ENCODE measurements around the gene EXT2.

Gene EXT2

DNA sequence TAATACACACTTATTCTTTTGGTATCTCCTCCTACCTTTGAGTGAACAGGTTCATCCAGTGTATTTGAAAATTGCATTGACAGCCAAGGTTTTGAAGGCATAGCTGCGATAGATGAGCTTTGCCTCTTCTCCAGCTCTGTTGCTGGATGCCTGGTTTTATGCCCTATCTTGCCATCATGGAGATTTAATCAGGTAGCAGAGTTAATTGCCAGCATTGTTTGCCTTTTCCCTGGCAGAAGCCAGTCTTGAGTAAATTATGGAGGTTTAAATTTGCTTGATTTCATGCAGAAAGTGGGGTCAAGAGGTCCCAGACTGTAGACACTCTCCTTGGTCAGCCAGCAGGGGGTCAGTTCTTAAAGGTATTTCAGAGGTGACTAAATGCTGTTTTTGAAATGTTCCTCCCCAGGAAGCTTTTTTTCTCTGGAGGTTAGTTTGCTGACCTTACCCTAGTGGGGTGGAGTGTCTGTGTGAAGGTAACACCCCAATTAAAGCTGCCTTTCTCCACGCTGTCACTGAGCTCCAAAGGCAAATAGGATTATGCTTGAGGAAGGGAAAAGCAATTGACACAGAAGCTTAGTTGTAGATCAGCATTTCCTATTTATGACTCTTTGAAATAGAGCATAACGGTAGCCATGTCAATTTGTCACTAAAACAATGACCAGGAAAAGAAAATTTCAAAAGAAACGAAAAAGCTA is 96.0 kb downstream of the EXT2 start:
- TF ChIP-seq, protein P1, sequence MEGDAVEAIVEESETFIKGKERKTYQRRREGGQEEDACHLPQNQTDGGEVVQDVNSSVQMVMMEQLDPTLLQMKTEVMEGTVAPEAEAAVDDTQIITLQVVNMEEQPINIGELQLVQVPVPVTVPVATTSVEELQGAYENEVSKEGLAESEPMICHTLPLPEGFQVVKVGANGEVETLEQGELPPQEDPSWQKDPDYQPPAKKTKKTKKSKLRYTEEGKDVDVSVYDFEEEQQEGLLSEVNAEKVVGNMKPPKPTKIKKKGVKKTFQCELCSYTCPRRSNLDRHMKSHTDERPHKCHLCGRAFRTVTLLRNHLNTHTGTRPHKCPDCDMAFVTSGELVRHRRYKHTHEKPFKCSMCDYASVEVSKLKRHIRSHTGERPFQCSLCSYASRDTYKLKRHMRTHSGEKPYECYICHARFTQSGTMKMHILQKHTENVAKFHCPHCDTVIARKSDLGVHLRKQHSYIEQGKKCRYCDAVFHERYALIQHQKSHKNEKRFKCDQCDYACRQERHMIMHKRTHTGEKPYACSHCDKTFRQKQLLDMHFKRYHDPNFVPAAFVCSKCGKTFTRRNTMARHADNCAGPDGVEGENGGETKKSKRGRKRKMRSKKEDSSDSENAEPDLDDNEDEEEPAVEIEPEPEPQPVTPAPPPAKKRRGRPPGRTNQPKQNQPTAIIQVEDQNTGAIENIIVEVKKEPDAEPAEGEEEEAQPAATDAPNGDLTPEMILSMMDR (IDR thresholded peaks at IDR 0.05; ENCODE audit: borderline replicate concordance, control extremely low read depth, extremely low read depth, insufficient read depth, missing control alignments): no peak
- DNase-seq (ENCODE audit: low spot score): no peak
- in situ Hi-C loops (cut with MboI; ENCODE audit: low sequenced_read_pairs, unreplicated experiment): no loop called here

DNA sequence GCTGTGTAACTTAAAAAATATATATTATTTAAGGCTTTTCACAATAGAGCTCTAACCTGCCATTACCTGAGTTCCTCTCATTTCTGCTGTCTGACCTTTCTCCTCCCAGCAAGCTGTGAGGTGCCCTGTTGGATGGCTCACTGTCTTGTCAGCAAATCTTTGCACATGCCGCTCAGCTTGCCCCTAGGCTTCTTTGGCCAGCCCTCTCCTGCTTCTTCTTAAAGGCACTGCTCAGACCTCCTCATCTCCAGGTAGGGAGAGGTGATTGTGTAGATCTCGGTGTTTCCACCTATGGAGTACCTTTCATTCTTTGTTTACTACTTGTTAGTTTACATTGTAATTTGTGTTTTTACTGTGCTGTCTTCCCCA is 96.5 kb downstream of the EXT2 start:
- TF ChIP-seq, protein P1 (IDR thresholded peaks at IDR 0.05; ENCODE audit: borderline replicate concordance, control extremely low read depth, extremely low read depth, insufficient read depth, missing control alignments): no peak
- in situ Hi-C loops (cut with MboI; ENCODE audit: low sequenced_read_pairs, unreplicated experiment): no loop called here
- no peak for DNase-seq (ENCODE audit: low spot score)

DNA sequence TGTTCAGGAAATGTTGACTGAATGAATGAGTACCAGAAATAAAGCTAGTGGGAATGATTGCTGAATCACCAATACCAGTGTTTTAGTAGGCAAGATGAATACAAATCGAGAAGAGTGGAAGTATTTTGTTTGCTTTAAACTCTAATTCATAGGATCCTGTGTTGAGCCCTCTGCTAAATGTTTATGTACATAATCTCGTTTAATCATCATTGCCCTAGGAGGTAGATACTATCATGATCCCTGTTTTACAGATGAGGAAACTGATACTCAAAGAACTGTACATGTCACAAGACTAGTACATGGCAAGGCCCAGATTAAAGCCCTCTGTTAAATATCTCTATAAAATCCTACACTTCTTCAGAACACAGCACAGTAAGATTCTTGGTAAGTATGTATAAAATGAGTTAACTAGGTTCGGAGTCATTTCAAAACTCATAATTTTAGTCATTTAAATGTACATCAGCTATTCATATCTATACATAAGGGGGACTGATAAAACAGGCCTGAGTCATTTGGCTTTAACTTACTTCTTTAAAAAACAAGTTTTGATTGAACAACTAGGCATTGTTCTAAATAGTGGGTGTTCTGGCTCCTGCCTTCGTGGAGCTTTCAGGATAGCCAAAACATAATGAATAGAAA is 97.1 kb downstream of the EXT2 start:
- TF ChIP-seq, protein P1 (IDR thresholded peaks at IDR 0.05; ENCODE audit: borderline replicate concordance, control extremely low read depth, extremely low read depth, insufficient read depth, missing control alignments): no peak
- DNase-seq (ENCODE audit: low spot score): no peak
- in situ Hi-C loops (cut with MboI; ENCODE audit: low sequenced_read_pairs, unreplicated experiment): no loop called here

DNA sequence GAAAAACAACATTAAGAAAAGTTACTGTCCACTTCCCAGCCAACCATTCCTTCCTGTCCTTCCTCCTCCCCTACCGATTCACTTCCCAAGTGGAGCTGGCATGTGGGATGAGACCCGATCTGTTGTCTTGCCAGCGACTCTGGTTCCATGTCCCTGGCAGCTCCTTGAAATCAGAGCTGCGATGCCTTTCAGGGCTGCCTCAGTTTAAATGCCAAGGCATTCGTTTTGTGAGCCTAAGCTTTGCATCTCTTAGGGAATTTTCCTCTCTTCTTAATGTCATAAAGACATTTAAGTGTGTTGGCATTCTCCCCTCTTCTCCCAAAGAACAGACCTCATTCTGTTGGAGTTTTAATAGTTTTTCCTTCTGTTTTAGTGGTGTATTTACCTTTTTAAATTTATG is 98.4 kb downstream of the EXT2 start:
- DNase-seq (ENCODE audit: low spot score): no peak
- in situ Hi-C loops (cut with MboI; ENCODE audit: low sequenced_read_pairs, unreplicated experiment): no loop called here
- TF ChIP-seq, protein P1 (IDR thresholded peaks at IDR 0.05; ENCODE audit: borderline replicate concordance, control extremely low read depth, extremely low read depth, insufficient read depth, missing control alignments): no peak

DNA sequence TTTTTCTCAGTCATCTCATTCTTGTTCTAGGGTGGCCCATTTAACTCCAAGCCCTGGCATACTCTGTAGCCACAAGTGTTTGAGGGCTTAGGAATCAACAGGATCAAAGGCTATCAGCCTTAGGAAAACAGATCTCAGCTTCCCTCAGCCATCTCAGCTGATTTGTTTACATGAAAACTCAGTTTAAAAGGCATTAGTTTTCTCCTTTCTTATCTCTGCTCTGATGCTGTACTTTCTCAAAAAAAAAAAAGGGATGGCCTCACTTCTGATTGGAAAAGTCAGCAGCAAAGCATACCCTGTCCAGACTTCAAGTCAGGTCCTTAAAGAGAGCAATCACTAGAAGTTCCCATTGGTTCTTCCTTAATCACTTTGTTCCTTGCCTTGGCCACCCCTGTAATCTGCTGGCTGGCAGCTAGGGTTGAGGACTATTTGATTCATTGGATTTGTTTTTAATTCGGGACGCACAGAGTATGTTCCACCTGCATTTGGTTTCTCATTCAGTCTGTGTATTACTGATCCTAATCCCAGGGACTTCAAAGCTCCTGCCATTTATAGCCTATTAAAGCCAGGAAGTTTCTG is 102.8 kb downstream of the EXT2 start:
- TF ChIP-seq, protein P1 (IDR thresholded peaks at IDR 0.05; ENCODE audit: borderline replicate concordance, control extremely low read depth, extremely low read depth, insufficient read depth, missing control alignments): no peak
- in situ Hi-C loops (cut with MboI; ENCODE audit: low sequenced_read_pairs, unreplicated experiment): no loop called here
- DNase-seq (ENCODE audit: low spot score): no peak

DNA sequence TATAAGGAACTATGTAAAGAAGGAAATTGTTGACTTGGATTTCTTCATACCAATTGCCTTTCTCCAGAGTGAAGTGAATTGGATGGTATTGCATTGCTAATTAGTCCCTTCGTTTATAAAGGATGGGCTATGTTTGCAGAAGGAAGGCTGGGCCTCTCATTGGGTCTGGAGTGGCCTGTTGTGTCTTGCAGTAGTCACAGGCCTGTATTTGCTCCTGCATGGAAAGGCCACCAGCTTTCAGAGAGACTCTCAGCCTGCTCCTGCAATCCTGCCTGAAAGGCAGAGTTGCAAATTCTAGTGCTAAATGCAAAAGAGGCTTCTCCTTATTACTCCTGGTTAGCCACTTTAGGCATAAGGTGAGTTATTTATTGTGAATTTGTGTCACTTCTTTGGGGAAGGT is 103.8 kb downstream of the EXT2 start:
- DNase-seq (ENCODE audit: low spot score): no peak
- TF ChIP-seq, protein P1 (IDR thresholded peaks at IDR 0.05; ENCODE audit: borderline replicate concordance, control extremely low read depth, extremely low read depth, insufficient read depth, missing control alignments): no peak
- in situ Hi-C loops (cut with MboI; ENCODE audit: low sequenced_read_pairs, unreplicated experiment): no loop called here

Data from GM13976 (cell line).